Epithelial cell of esophagus (primary cell): ENCODE data around the gene TBRG4.

ENCODE experiments used
- DNase-seq: peaks from one replicate; pipeline ENCODE4 v3.0.0; 2010; ENCODE audit warnings: low read depth
- H3K4me3 ChIP-seq: 2 replicates; pipeline ENCODE4 v1.5.1; 2011; ENCODE audit warnings: mild to moderate bottlenecking, low read length, control low read depth
- TF ChIP-seq, protein P1 (sequence below): IDR thresholded peaks from 2 replicates; pipeline ENCODE4 v1.5.1; 2011; ENCODE audit warnings: low read depth, mild to moderate bottlenecking, low read length, control low read depth, inconsistent platforms; ENCODE audit not compliant: insufficient read depth; ENCODE audit errors: missing control alignments

The TBRG4 gene

DNA sequence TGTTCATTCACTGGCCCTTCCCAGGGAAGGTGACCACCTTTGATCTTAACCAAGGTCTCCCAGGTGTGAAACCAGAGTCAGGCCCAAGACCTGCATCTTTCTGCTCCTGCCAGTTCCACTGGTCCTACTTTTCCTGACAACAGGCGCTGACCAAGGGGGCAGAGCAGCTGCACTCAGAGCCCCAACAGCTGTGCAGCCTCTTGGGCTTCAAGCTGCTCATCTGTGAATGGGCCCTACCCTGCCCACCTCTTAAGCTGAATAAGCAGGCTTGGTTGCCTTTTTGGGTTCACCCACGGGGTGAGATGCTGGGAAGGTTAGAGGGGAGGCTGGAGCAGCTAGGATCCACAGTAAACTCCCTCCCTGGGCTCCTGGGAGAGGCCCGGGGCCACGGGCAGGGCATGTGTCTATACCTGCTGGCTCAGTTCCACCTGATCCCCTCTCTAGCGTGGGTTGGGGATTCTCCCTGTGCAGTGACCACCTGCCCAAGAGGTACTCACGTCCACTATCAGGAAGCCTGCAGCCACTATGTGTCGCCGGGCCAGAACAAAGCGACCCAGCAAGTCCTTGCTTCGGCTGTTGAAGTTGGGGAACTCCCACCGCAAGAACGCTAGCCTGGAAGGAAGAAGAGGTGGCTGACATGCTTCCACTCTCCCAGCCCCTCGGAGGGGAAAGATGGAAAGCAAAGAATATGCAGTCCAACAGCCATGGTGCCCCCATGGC is 10.6 kb downstream of the TBRG4 start:
- H3K4me3 ChIP-seq: no peak overlapping the region
- TF ChIP-seq, protein P1, sequence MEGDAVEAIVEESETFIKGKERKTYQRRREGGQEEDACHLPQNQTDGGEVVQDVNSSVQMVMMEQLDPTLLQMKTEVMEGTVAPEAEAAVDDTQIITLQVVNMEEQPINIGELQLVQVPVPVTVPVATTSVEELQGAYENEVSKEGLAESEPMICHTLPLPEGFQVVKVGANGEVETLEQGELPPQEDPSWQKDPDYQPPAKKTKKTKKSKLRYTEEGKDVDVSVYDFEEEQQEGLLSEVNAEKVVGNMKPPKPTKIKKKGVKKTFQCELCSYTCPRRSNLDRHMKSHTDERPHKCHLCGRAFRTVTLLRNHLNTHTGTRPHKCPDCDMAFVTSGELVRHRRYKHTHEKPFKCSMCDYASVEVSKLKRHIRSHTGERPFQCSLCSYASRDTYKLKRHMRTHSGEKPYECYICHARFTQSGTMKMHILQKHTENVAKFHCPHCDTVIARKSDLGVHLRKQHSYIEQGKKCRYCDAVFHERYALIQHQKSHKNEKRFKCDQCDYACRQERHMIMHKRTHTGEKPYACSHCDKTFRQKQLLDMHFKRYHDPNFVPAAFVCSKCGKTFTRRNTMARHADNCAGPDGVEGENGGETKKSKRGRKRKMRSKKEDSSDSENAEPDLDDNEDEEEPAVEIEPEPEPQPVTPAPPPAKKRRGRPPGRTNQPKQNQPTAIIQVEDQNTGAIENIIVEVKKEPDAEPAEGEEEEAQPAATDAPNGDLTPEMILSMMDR: no peak
- no peak for DNase-seq

DNA sequence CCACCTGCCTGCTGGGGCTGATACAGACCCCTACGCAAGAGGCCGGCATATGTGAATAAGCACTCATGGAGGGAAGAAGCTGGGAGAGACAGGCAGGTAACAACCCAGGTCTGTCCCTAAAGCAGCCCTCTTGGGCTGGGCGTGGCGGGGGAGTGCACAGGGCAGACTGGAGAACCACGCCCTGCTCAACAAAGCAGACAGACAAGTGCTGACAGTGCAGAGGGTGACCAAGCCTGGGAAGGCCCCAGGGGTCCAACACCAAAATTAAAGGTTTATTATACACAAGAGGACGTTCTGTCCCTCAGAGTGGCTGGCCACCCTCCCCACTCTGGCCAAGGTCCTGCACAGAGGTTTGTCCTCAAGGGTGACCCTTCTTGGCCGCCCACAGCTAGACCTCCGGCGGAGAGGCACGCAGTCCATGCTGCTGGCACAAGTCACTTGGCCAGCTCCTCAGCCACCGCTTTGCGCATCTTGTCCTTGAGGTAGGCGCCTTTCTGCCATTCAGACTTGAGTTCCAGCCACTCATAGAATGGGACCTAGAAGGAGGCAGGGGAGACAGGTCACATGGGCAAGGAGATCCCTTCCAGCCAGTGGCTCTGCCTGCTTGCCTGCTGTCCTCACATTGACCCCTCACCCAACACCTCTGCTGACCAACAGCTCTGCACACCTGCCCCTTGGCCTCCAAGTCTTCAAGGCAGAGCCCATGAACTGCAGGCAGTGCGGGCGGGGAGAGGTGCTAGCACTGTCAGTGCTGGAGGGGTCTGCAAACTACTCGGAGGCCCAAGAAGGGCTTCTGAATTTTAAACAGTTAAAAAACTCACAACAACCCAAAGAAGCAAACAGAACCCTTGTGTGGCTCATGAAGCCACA is 11.4 kb downstream of the TBRG4 start:
- TF ChIP-seq, protein P1: no peak
- H3K4me3 ChIP-seq: no peak overlapping the region
- peak; percentile 24 for DNase-seq

DNA sequence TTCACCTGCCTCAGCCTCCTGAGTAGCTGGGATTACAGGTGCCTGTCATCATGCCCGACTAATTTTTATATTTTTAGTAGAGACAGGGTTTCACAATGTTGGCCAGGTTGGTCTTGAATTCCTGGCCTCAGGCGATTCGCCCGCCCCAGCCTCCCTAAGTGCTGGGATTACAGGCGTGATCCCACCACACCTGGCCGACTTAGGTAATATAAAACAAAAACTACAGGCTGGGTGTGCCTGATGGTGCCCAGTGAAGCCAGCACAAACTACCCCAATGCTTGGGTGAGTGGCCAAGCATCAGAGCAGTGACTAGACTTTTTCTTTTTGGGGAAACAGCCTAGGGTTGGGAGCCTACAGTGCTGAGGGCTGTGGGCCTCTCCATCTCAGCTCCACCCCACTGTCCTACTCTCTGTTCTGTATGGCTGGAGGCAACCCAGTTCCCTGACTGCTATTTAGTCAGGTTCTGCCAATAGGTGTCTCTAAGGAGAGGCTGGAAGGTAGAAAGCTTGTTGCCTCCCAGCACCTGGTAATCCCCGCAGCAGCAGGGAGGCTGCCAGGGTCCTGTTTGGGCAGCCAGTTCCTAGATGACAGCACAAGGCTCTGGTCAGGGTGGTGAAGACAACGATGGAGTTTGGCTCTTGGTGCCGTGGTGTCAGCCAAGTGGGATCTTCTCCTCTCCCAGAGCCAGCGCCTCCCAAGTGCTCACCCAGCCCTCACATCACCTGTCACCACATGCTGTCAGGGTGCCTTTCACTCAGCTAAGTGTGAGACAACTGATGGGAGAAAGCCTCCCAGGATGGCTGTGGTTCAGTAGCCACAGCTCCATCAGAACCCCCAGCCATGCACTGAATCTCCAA is 12.3 kb downstream of the TBRG4 start:
- no peak overlapping the region for H3K4me3 ChIP-seq
- TF ChIP-seq, protein P1: no peak
- no peak for DNase-seq

DNA sequence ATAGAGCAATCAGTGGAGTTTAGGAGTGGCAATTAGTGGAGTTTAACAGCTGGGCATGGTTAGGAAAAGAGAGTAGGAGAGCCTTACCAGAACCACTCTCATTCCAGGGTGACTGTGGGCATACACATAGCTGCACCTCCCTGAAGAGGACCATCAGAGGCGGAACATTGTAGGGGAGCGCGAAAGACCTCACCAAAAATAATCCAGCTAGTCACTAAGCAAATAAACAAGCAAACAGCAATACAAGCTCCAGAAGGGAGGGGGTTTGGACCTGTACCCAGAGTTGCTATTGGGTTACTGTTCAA is 18.6 kb downstream of the TBRG4 start:
- TF ChIP-seq, protein P1: no peak
- no peak overlapping the region for H3K4me3 ChIP-seq
- no peak for DNase-seq

DNA sequence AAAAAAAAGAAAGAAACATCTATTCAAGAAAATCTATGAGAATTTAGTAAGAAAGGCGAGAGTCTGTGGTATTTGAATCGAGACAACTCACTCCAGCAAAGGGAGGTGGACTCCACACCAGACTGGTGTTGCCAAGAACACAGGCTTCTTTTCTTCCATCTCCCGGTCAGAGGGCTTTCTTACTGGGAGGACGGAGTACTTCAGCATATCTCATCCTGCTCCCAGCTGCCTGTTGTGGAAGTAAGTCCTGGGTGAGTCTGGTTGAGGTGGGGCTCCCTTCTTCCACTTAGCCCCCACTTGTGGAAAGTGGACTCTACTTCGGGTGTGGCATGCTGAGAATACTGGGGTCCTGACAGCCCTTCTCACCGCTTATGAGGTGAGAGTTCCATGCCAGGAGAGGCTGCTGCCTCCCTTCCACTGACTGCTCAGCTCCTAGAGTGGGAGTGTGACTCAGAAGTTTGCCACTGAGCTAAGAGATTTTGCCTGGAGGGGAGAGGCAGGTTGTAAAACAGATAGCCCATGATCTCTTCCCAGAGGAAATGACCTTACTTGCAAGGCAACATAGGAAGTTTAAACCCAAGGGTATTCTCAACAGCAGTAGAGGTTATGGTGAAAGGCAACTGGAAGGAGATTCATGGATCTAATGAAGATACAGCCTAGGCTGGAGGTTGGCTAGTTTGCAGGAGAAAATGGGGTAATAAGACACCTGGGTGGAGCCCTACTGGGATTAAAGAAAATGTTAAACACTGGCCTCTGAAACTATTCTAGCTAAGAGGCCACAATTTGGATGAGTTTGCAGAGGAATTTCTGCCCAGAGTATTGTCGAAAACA is 19.2 kb downstream of the TBRG4 start:
- no peak overlapping the region for H3K4me3 ChIP-seq
- TF ChIP-seq, protein P1: no peak
- DNase-seq: peak; percentile 87

DNA sequence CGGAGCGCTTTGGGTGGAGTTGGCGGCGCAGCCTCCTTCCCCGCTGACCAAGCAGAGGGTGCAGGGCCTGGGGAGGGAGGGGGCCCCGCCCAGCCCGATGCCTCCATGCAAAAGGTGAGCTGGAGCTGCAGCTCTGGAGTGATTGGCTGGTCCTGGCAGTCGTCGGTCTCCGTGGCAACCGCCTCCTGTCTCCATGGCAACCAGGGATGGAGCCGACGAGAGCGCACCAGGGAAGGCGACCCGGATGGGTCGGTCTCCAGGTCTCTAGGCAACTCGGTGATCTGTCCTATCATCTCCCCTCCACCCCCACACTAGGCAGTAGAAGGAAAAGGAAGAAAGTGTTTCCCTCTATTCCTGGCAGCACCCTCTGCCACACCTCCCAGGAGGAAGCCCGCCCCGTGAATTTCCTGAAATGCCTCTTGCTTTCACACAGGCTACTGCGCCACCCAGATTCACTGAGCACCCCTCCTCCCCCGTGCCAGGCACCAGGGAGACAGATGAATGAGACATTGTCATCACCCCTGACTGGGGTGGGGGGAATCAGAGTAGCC is 22.1 kb downstream of the TBRG4 start:
- H3K4me3 ChIP-seq: peak overlapping the region; percentile 24
- peak; percentile 71 for DNase-seq
- TF ChIP-seq, protein P1: no peak
